Measurements from ENCODE around the gene NRXN3. TPM values are rescaled to one million over a fixed set of nuclear protein-coding genes. Genes with fewer than 3 reads are reported as not detected.

The NRXN3 gene
- total RNA-seq, 2 experiments from 2014 or later = not detected

GRCh38 chr14:79242666-79243065 lies 1072.5 kb downstream of the NRXN3 start:
- CTCF ChIA-PET (ENCODE audit: unreplicated experiment) = no interaction called here

GRCh38 chr14:79246173-79246572 lies 1076.0 kb downstream of the NRXN3 start:
- H3K4me1 ChIP-seq (ENCODE audit: insufficient read depth, low read length, poor library complexity, severe bottlenecking) = no peaks in the 10 kb centered on the region
- no peak for TF ChIP-seq CTCF (conservative IDR thresholded peaks at IDR 0.05; ENCODE audit: low read length)
- TF ChIP-seq EZH2phosphoT487 (IDR thresholded peaks at IDR 0.05; ENCODE audit: borderline replicate concordance, low read depth, low read length) = no peak
- no peak overlapping the region for H2AFZ ChIP-seq (ENCODE audit: low read length)
- H3K36me3 ChIP-seq (ENCODE audit: insufficient read depth, low read length) = no peaks in the 10 kb centered on the region
- no peaks in the 10 kb centered on the region for H3K9me3 ChIP-seq (ENCODE audit: low read length)
- H3K27ac ChIP-seq (ENCODE audit: low read depth, low read length, poor library complexity, severe bottlenecking) = no peak overlapping the region
- no TSS peak for BruUV-seq (replicated peaks)
- no peaks in the 10 kb centered on the region for H3K79me2 ChIP-seq (ENCODE audit: insufficient read depth, low read depth, low read length)
- ChIA-PET CTCF (ENCODE audit: unreplicated experiment) (no interaction called here), POLR2A (interaction anchor here (0.7 kb wide), 1 partner anchor 45 kb away, joined by 3 read pairs; no protein-coding TSS in a partner anchor)
- intact Hi-C loops (cut with micrococcal nuclease; ENCODE audit: unreplicated experiment) = no loop called here
- no peaks in the 10 kb centered on the region for H4K20me1 ChIP-seq (ENCODE audit: insufficient read depth, low read length)
- no peak overlapping the region for H3K4me3 ChIP-seq (ENCODE audit: low read depth, low read length, poor library complexity, severe bottlenecking)
- DNase-seq (ENCODE audit: low spot score) = no peak
- H3K9me2 ChIP-seq (ENCODE audit: insufficient read depth, low read length) = no peaks in the 10 kb centered on the region
- H3K4me2 ChIP-seq (ENCODE audit: low read length) = no peak overlapping the region

More at GRCh38 chr14:79242666-79243065, 1072.5 kb downstream of the NRXN3 start:
- intact Hi-C loops (cut with micrococcal nuclease; ENCODE audit: unreplicated experiment) = no loop called here
- Histone ChIP-seq H3K4me1 (ENCODE audit: insufficient read depth, low read length, poor library complexity, severe bottlenecking) (no peaks in the 10 kb centered on the region), H4K20me1 (ENCODE audit: insufficient read depth, low read length) (no peaks in the 10 kb centered on the region), H3K79me2 (ENCODE audit: insufficient read depth, low read depth, low read length) (no peaks in the 10 kb centered on the region), H3K9me2 (ENCODE audit: insufficient read depth, low read length) (no peaks in the 10 kb centered on the region), H3K27ac (ENCODE audit: low read depth, low read length, poor library complexity, severe bottlenecking) (no peak overlapping the region), H3K9me3 (ENCODE audit: low read length) (no peaks in the 10 kb centered on the region), H3K4me3 (ENCODE audit: low read depth, low read length, poor library complexity, severe bottlenecking) (no peak overlapping the region), H3K36me3 (ENCODE audit: insufficient read depth, low read length) (no peaks in the 10 kb centered on the region), H3K4me2 (ENCODE audit: low read length) (no peak overlapping the region), H2AFZ (ENCODE audit: low read length) (no peak overlapping the region)
- no TSS peak for BruUV-seq (replicated peaks)
- no peak for DNase-seq (ENCODE audit: low spot score)
- POLR2A ChIA-PET = no interaction called here
- TF ChIP-seq CTCF (conservative IDR thresholded peaks at IDR 0.05; ENCODE audit: low read length) = no peak
- no peak for TF ChIP-seq EZH2phosphoT487 (IDR thresholded peaks at IDR 0.05; ENCODE audit: borderline replicate concordance, low read depth, low read length)

- Histone ChIP-seq H3K4me2 (ENCODE audit: low read length) (no peak overlapping the region), H3K4me1 (ENCODE audit: insufficient read depth, low read length, poor library complexity, severe bottlenecking) (no peaks in the 10 kb centered on the region), H3K4me3 (ENCODE audit: low read depth, low read length, poor library complexity, severe bottlenecking) (no peak overlapping the region), H3K36me3 (ENCODE audit: insufficient read depth, low read length) (no peaks in the 10 kb centered on the region), H3K9me2 (ENCODE audit: insufficient read depth, low read length) (no peaks in the 10 kb centered on the region), H3K27ac (ENCODE audit: low read depth, low read length, poor library complexity, severe bottlenecking) (no peak overlapping the region), H2AFZ (ENCODE audit: low read length) (no peak overlapping the region), H3K79me2 (ENCODE audit: insufficient read depth, low read depth, low read length) (no peaks in the 10 kb centered on the region), H4K20me1 (ENCODE audit: insufficient read depth, low read length) (no peaks in the 10 kb centered on the region), H3K9me3 (ENCODE audit: low read length) (no peaks in the 10 kb centered on the region)
- DNase-seq (ENCODE audit: low spot score) = no peak
- CTCF ChIA-PET (ENCODE audit: unreplicated experiment) = no interaction called here
- no TSS peak for BruUV-seq (replicated peaks)
- POLR2A ChIA-PET = interaction anchor here (0.6 kb wide), 1 partner anchor 63 kb away, joined by 3 read pairs; no protein-coding TSS in a partner anchor
- intact Hi-C loops (cut with micrococcal nuclease; ENCODE audit: unreplicated experiment) = no loop called here
- TF ChIP-seq CTCF (conservative IDR thresholded peaks at IDR 0.05; ENCODE audit: low read length) = no peak
- TF ChIP-seq EZH2phosphoT487 (IDR thresholded peaks at IDR 0.05; ENCODE audit: borderline replicate concordance, low read depth, low read length) = no peak
Observed at GRCh38 chr14:79248126-79248525, 1078.0 kb downstream of the NRXN3 start.
